SK-N-SH treated with all-trans-retinoic acid at 6 μM for 48 hours (cell line): ENCODE data around the gene AACS.

ENCODE experiments used
- ATAC-seq: fragments of 200-7000 bp; cut with Tn5 transposase; 3 replicates; pipeline ENCODE4 v1.9.1; 2020; ENCODE audit warnings: mild to moderate bottlenecking, moderate library complexity
- ARNTL ChIP-seq: fragments of 450-650 bp; formaldehyde crosslinking; IDR thresholded peaks from 2 replicates; pipeline ENCODE4 v1.5.0; 2020; ENCODE audit warnings: low read depth, mild to moderate bottlenecking, moderate library complexity, borderline replicate concordance
- CREB5 ChIP-seq: fragments of 250-450 bp; sonication (Bioruptor Pico); IDR thresholded peaks from 2 replicates; pipeline ENCODE4 v1.5.1; 2020; ENCODE audit warnings: low read depth, mild to moderate bottlenecking, moderate library complexity
- CSDC2 ChIP-seq: fragments of 250-450 bp; sonication (Bioruptor Pico); IDR thresholded peaks from 2 replicates; pipeline ENCODE4 v1.5.0; 2020; ENCODE audit warnings: mild to moderate bottlenecking, moderate library complexity
- CSRNP3 ChIP-seq: fragments of 250-450 bp; sonication (Bioruptor Pico); IDR thresholded peaks from 2 replicates; pipeline ENCODE4 v1.5.1; 2021; ENCODE audit warnings: mild to moderate bottlenecking, moderate library complexity
- ESRRG ChIP-seq: fragments of 250-450 bp; sonication (Bioruptor Pico); IDR thresholded peaks from 2 replicates; pipeline ENCODE4 v1.6.1; 2021; ENCODE audit warnings: mild to moderate bottlenecking
- GLIS3 ChIP-seq: fragments of 250-450 bp; sonication (Bioruptor Pico); IDR thresholded peaks from 2 replicates; pipeline ENCODE4 v1.5.0; 2020; ENCODE audit warnings: mild to moderate bottlenecking, moderate library complexity
- OSR1 ChIP-seq: fragments of 250-450 bp; sonication (Bioruptor Pico); IDR thresholded peaks from 2 replicates; pipeline ENCODE4 v1.8.0; 2022; ENCODE audit warnings: moderate library complexity, mild to moderate bottlenecking, inconsistent platforms
- PATZ1 ChIP-seq: fragments of 250-450 bp; sonication (Bioruptor Pico); IDR thresholded peaks from 2 replicates; pipeline ENCODE4 v1.8.0; 2020; ENCODE audit warnings: mild to moderate bottlenecking, moderate library complexity, borderline replicate concordance
- POU6F1 ChIP-seq: fragments of 250-450 bp; sonication (Bioruptor Pico); IDR thresholded peaks from 2 replicates; pipeline ENCODE4 v1.8.0; 2021; ENCODE audit warnings: low read depth, mild to moderate bottlenecking, moderate library complexity, borderline replicate concordance
- PPARA ChIP-seq: fragments of 250-450 bp; sonication (Bioruptor Pico); IDR thresholded peaks from 2 replicates; pipeline ENCODE4 v1.5.0; 2020; ENCODE audit warnings: mild to moderate bottlenecking, borderline replicate concordance
- RARB ChIP-seq: fragments of 250-450 bp; sonication (Bioruptor Pico); IDR thresholded peaks from 2 replicates; pipeline ENCODE4 v1.8.0; 2021; ENCODE audit warnings: mild to moderate bottlenecking, moderate library complexity
- SNAI2 ChIP-seq: fragments of 250-450 bp; sonication (Bioruptor Pico); IDR thresholded peaks from 2 replicates; pipeline ENCODE4 v1.5.0; 2020; ENCODE audit warnings: mild to moderate bottlenecking, moderate library complexity
- TCF4 ChIP-seq: fragments of 250-450 bp; sonication (Bioruptor Pico); IDR thresholded peaks from 2 replicates; pipeline ENCODE4 v1.8.0; 2021; ENCODE audit warnings: mild to moderate bottlenecking, moderate library complexity, borderline replicate concordance
- TOX ChIP-seq: fragments of 250-450 bp; sonication (Bioruptor Pico); IDR thresholded peaks from 2 replicates; pipeline ENCODE4 v1.8.0; 2021; ENCODE audit warnings: mild to moderate bottlenecking, moderate library complexity, borderline replicate concordance
- TSHZ2 ChIP-seq: fragments of 250-450 bp; sonication (Bioruptor Pico); IDR thresholded peaks from 2 replicates; pipeline ENCODE4 v1.5.0; 2020; ENCODE audit warnings: mild to moderate bottlenecking, moderate library complexity
- ZC3H10 ChIP-seq: fragments of 250-450 bp; sonication (Bioruptor Pico); IDR thresholded peaks from 2 replicates; pipeline ENCODE4 v1.5.1; 2021; ENCODE audit warnings: mild to moderate bottlenecking, moderate library complexity
- ZFP3 ChIP-seq: fragments of 250-450 bp; sonication (Bioruptor Pico); IDR thresholded peaks from 2 replicates; pipeline ENCODE4 v1.5.0; 2020; ENCODE audit warnings: mild to moderate bottlenecking, moderate library complexity
- ZFP30 ChIP-seq: fragments of 450-650 bp; formaldehyde crosslinking; IDR thresholded peaks from 2 replicates; pipeline ENCODE4 v1.5.0; 2022; ENCODE audit warnings: mild to moderate bottlenecking, moderate library complexity
- ZNF565 ChIP-seq: fragments of 450-650 bp; formaldehyde crosslinking; conservative IDR thresholded peaks from 2 replicates; pipeline ENCODE4 v1.5.0; 2020; ENCODE audit warnings: low read depth, mild to moderate bottlenecking, moderate library complexity
- ZNF70 ChIP-seq: fragments of 450-650 bp; formaldehyde crosslinking; IDR thresholded peaks from 2 replicates; pipeline ENCODE4 v1.5.0; 2020; ENCODE audit warnings: mild to moderate bottlenecking, moderate library complexity
- ZNF8 ChIP-seq: fragments of 450-650 bp; formaldehyde crosslinking; IDR thresholded peaks from 2 replicates; pipeline ENCODE4 v1.5.0; 2020; ENCODE audit warnings: mild to moderate bottlenecking, moderate library complexity

AACS gene

GRCh38 chr12:125033288-125033687, 31.9 kb upstream of the AACS start:
- TF ChIP-seq TOX = no peak
- no peak for TF ChIP-seq CSDC2 (CRISPR knock-in tag)
- no peak for TF ChIP-seq ZNF8 (CRISPR knock-in tag)
- TF ChIP-seq ARNTL (CRISPR knock-in tag) = no peak
- ATAC-seq = no peak

- no peak for ATAC-seq
- no peak for TF ChIP-seq RARB (CRISPR knock-in tag)
- no peak for TF ChIP-seq CREB5
- no peak for TF ChIP-seq PATZ1 (CRISPR knock-in tag)
- TF ChIP-seq TOX = no peak
- no peak for TF ChIP-seq ZFP3 (CRISPR knock-in tag)
- TF ChIP-seq ZNF70 (CRISPR knock-in tag) = no peak
- no peak for TF ChIP-seq OSR1 (CRISPR knock-in tag)
- no peak for TF ChIP-seq CSDC2 (CRISPR knock-in tag)
- TF ChIP-seq CSRNP3 (CRISPR knock-in tag) = no peak
- no peak for TF ChIP-seq ZNF8 (CRISPR knock-in tag)
- TF ChIP-seq TCF4 = no peak
Observed at GRCh38 chr12:125038976-125039625, 26.1 kb upstream of the AACS start.

GRCh38 chr12:125049093-125049458, 16.2 kb upstream of the AACS start:
- TF ChIP-seq ZC3H10 (CRISPR knock-in tag) = no peak
- TF ChIP-seq ZNF70 (CRISPR knock-in tag) = no peak
- no peak for TF ChIP-seq ZFP30 (CRISPR knock-in tag)
- no peak for TF ChIP-seq PPARA (CRISPR knock-in tag)
- peak; percentile 52 for ATAC-seq

GRCh38 chr12:125050446-125050845, 14.8 kb upstream of the AACS start:
- no peak for TF ChIP-seq SNAI2 (CRISPR knock-in tag)
- TF ChIP-seq CSRNP3 (CRISPR knock-in tag) = no peak
- TF ChIP-seq TCF4 = no peak
- no peak for TF ChIP-seq ESRRG (CRISPR knock-in tag)
- no peak for TF ChIP-seq ARNTL (CRISPR knock-in tag)
- no peak for TF ChIP-seq ZNF8 (CRISPR knock-in tag)
- TF ChIP-seq PPARA (CRISPR knock-in tag) = no peak
- no peak for TF ChIP-seq ZC3H10 (CRISPR knock-in tag)
- no peak for TF ChIP-seq TSHZ2 (CRISPR knock-in tag)
- TF ChIP-seq POU6F1 = no peak
- TF ChIP-seq ZNF565 (CRISPR knock-in tag) = no peak
- TF ChIP-seq RARB (CRISPR knock-in tag) = no peak
- no peak for TF ChIP-seq GLIS3 (CRISPR knock-in tag)
- TF ChIP-seq PATZ1 (CRISPR knock-in tag) = no peak
- TF ChIP-seq CSDC2 (CRISPR knock-in tag) = no peak
- ATAC-seq = no peak
